ENCODE measurements around the gene COPG2. TPM values are rescaled to one million over a fixed set of nuclear protein-coding genes. Genes with fewer than 3 reads are reported as not detected.
"Not testable (repeated sequence)": the region's sequence is repeated elsewhere in the genome, so short reads cannot be mapped to it uniquely, and the experiment has no call there.

COPG2 gene
- total and polyA plus RNA-seq, 9 donors = 23.8 to 64.1 (median 42.3) TPM

GRCh38 chr7:130524628-130525027, 143.9 kb downstream of the COPG2 start:
- TF ChIP-seq POLR2A (IDR thresholded peaks at IDR 0.05) = no peak
- TF ChIP-seq, protein P1, sequence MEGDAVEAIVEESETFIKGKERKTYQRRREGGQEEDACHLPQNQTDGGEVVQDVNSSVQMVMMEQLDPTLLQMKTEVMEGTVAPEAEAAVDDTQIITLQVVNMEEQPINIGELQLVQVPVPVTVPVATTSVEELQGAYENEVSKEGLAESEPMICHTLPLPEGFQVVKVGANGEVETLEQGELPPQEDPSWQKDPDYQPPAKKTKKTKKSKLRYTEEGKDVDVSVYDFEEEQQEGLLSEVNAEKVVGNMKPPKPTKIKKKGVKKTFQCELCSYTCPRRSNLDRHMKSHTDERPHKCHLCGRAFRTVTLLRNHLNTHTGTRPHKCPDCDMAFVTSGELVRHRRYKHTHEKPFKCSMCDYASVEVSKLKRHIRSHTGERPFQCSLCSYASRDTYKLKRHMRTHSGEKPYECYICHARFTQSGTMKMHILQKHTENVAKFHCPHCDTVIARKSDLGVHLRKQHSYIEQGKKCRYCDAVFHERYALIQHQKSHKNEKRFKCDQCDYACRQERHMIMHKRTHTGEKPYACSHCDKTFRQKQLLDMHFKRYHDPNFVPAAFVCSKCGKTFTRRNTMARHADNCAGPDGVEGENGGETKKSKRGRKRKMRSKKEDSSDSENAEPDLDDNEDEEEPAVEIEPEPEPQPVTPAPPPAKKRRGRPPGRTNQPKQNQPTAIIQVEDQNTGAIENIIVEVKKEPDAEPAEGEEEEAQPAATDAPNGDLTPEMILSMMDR (IDR thresholded peaks at IDR 0.05) = no peak
- TF ChIP-seq EP300 (IDR thresholded peaks at IDR 0.05) = no peak
- Histone ChIP-seq H3K27me3 (no peaks in the 10 kb centered on the region), H3K4me3 (no peak overlapping the region), H3K27ac (no peak overlapping the region), H3K9me3 (no peaks in the 10 kb centered on the region), H3K4me1 (ENCODE audit: insufficient read depth) (no peaks in the 10 kb centered on the region), H3K36me3 (no peaks in the 10 kb centered on the region)
- intact Hi-C loops (cut with DNase I) = no loop called here
- 93 to 97% (median 95%) methylated on average over 5 of the region's 5 CpGs for WGBS, 3 donors
- no peak for DNase-seq

GRCh38 chr7:130523519-130524125, 144.9 kb downstream of the COPG2 start:
- H3K4me1 ChIP-seq (ENCODE audit: insufficient read depth); H3K9me3 ChIP-seq; H3K36me3 ChIP-seq; H3K27ac ChIP-seq; H3K27me3 ChIP-seq; intact Hi-C loops (cut with DNase I); DNase-seq; H3K4me3 ChIP-seq: not testable (repeated sequence)
- 91 to 93% (median 92%) methylated on average over 17 of the region's 17 CpGs for WGBS, 3 donors

- Histone ChIP-seq H3K4me1 (ENCODE audit: insufficient read depth) (no peaks in the 10 kb centered on the region), H3K27me3 (no peaks in the 10 kb centered on the region), H3K36me3 (no peaks in the 10 kb centered on the region), H3K27ac (no peak overlapping the region), H3K9me3 (no peaks in the 10 kb centered on the region), H3K4me3 (no peak overlapping the region)
- TF ChIP-seq, protein P1 (IDR thresholded peaks at IDR 0.05) = no peak
- TF ChIP-seq POLR2A (IDR thresholded peaks at IDR 0.05) (no peak), EP300 (IDR thresholded peaks at IDR 0.05) (no peak)
- no peak for DNase-seq
- WGBS, 3 donors = 88 to 93% (median 90%) methylated on average over 4 of the region's 4 CpGs
- intact Hi-C loops (cut with DNase I) = no loop called here
These were observed 147.1 kb downstream of the COPG2 start for GRCh38 chr7:130521258-130521951.

GRCh38 chr7:130515315-130516040, 153.1 kb downstream of the COPG2 start:
- H3K4me3 ChIP-seq = no peak overlapping the region
- H3K27ac ChIP-seq = no peak overlapping the region
- no peaks in the 10 kb centered on the region for H3K4me1 ChIP-seq (ENCODE audit: insufficient read depth)
- no peak for DNase-seq
- 81 to 86% (median 86%) methylated on average over 3 of the region's 3 CpGs for WGBS, 3 donors
- no peak for TF ChIP-seq POLR2A (IDR thresholded peaks at IDR 0.05)
- TF ChIP-seq EP300 (IDR thresholded peaks at IDR 0.05) = no peak
- TF ChIP-seq, protein P1 (IDR thresholded peaks at IDR 0.05) = no peak
- H3K9me3 ChIP-seq = no peaks in the 10 kb centered on the region
- no peaks in the 10 kb centered on the region for H3K27me3 ChIP-seq
- intact Hi-C loops (cut with DNase I) = no loop called here
- H3K36me3 ChIP-seq = no peaks in the 10 kb centered on the region
